ENCODE measurements around the gene NOX1. TPM values are rescaled to one million over a fixed set of nuclear protein-coding genes. Genes with fewer than 3 reads are reported as not detected.
"Not testable (repeated sequence)": the region's sequence is repeated elsewhere in the genome, so short reads cannot be mapped to it uniquely, and the experiment has no call there.

NOX1 gene
- total RNA-seq, 2 donors from 2014 or later = not detected

- H3K27ac ChIP-seq = no peak overlapping the region
- no peaks in the 10 kb centered on the region for H3K27me3 ChIP-seq (replicated peaks; ENCODE audit: insufficient read depth)
- H3K4me3 ChIP-seq = no peak overlapping the region
- no peaks in the 10 kb centered on the region for H3K36me3 ChIP-seq
- H3K9me3 ChIP-seq = no peaks in the 10 kb centered on the region
- TF ChIP-seq CTCF (IDR thresholded peaks at IDR 0.05) = no peak
- H3K4me1 ChIP-seq (ENCODE audit: control insufficient read depth in 1 of 2, low read depth in 2 of 2) = no peaks in the 10 kb centered on the region
- no peak for ATAC-seq (ENCODE audit: insufficient number of reproducible peaks, low FRiP score, low read depth)
- no peak for DNase-seq (ENCODE audit: low spot score)
Measured at GRCh38 chrX:100804780-100805179, 69.4 kb downstream of the NOX1 start.

DNA sequence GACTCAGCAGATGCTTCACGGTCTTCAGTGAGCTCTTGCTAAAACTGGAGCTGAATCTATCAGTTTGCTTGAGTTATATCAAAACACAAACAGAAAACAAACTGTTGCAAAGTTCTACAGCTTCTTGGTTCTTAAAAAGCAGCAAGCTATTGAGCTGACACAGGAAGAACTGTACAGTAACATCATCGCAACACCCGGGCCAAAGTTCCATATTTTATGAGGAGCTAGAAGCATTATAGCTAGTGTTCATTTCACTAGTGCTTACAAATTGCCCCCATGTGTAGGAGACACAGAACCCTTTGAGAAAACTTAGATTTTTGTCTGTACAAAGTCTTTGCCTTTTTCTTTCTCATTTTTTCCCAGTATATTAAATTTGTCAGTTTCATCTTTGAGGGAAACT, 71.3 kb downstream of the NOX1 start:
- DNase-seq (ENCODE audit: low spot score) = no peak
- Histone ChIP-seq H3K9me3 (no peaks in the 10 kb centered on the region), H3K36me3 (no peaks in the 10 kb centered on the region), H3K4me1 (ENCODE audit: control insufficient read depth in 1 of 2, low read depth in 2 of 2) (no peaks in the 10 kb centered on the region), H3K27ac (no peak overlapping the region), H3K27me3 (replicated peaks; ENCODE audit: insufficient read depth) (no peaks in the 10 kb centered on the region), H3K4me3 (no peak overlapping the region)
- no peak for ATAC-seq (ENCODE audit: insufficient number of reproducible peaks, low FRiP score, low read depth)
- no peak for TF ChIP-seq CTCF (IDR thresholded peaks at IDR 0.05)

DNA sequence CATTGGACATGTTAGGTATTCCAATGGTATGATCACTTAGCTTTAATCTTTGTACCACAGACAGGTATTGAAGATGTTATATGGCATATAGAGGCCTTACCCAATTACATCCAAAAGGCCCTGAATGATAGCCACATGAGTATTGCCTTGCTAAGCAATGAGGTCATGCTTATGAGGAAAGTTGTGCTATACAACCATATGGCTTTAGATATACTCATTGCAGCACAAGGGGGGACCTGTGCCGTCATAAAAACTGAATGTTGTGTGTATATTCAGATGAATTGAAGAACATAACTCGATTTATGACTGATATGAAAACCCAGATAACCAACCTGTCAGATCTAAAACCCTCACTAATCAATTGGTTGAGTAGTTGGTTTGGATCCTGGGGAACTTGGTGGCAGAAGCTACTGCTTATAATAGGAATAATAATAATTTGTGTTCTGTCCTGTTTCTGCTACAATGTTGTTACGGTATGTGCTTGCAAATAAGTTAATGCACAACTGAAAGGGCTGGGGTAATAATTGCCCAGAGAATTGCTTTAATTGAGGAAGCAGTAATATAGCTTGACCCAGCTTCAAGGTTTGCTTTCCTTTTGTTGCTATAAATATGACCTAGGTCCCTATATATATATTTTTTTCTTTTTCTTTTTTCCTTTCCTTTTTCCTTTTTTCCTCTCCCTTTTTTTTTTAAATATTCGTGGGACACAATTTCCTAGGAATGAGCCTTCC, 75.5 kb downstream of the NOX1 start:
- H3K27me3 ChIP-seq (replicated peaks; ENCODE audit: insufficient read depth) = no peaks in the 10 kb centered on the region
- no peaks in the 10 kb centered on the region for H3K9me3 ChIP-seq
- no peak overlapping the region for H3K27ac ChIP-seq
- no peak overlapping the region for H3K4me3 ChIP-seq
- TF ChIP-seq CTCF (IDR thresholded peaks at IDR 0.05) = no peak
- no peaks in the 10 kb centered on the region for H3K4me1 ChIP-seq (ENCODE audit: control insufficient read depth in 1 of 2, low read depth in 2 of 2)
- no peaks in the 10 kb centered on the region for H3K36me3 ChIP-seq
- DNase-seq (ENCODE audit: low spot score) = no peak
- no peak for ATAC-seq (ENCODE audit: insufficient number of reproducible peaks, low FRiP score, low read depth)

GRCh38 chrX:100797359-100797758, 76.8 kb downstream of the NOX1 start:
- H3K27me3 ChIP-seq (replicated peaks; ENCODE audit: insufficient read depth) = no peaks in the 10 kb centered on the region
- no peak for DNase-seq (ENCODE audit: low spot score)
- TF ChIP-seq CTCF (IDR thresholded peaks at IDR 0.05) = no peak
- ATAC-seq (ENCODE audit: insufficient number of reproducible peaks, low FRiP score, low read depth) = no peak
- H3K27ac ChIP-seq = no peak overlapping the region
- H3K36me3 ChIP-seq = no peaks in the 10 kb centered on the region
- H3K9me3 ChIP-seq = no peaks in the 10 kb centered on the region
- no peak overlapping the region for H3K4me3 ChIP-seq
- H3K4me1 ChIP-seq (ENCODE audit: control insufficient read depth in 1 of 2, low read depth in 2 of 2) = no peaks in the 10 kb centered on the region

- H3K36me3 ChIP-seq; H3K4me3 ChIP-seq; H3K4me1 ChIP-seq (ENCODE audit: control insufficient read depth in 1 of 2, low read depth in 2 of 2); H3K9me3 ChIP-seq; H3K27ac ChIP-seq; H3K27me3 ChIP-seq (replicated peaks; ENCODE audit: insufficient read depth); ATAC-seq (ENCODE audit: insufficient number of reproducible peaks, low FRiP score, low read depth); DNase-seq (ENCODE audit: low spot score): not testable (repeated sequence)
Measured at GRCh38 chrX:100796371-100796770, 77.8 kb downstream of the NOX1 start.

Other genes starting within 250 kb of the NOX1 start
- gene TSPAN6, start 237.6 kb downstream of the NOX1 start, total RNA-seq = 10 to 100 TPM in 1 of 2 donors, 1 to 10 TPM in 1; 7.2 to 13.0 TPM
- gene SRPX2, start 230.2 kb downstream of the NOX1 start, total RNA-seq = 10 to 100 TPM; 60.7 to 61.2 TPM
- 10 to 100 TPM; 13.1 to 13.5 TPM for gene SYTL4, start 142.2 kb downstream of the NOX1 start, total RNA-seq
- 1 to 10 TPM; 7.2 to 9.2 TPM for gene CSTF2, start 54.0 kb downstream of the NOX1 start, total RNA-seq
- 1 to 10 TPM in 1 of 2 donors, under 1 TPM in 1; 0.14 to 1.6 TPM for gene XKRX, start 54.6 kb upstream of the NOX1 start, total RNA-seq
- not detected for gene ARL13A, start 95.3 kb upstream of the NOX1 start, total RNA-seq
- gene TRMT2B, start 177.8 kb upstream of the NOX1 start, total RNA-seq = 10 to 100 TPM; 16.1 to 20.5 TPM
- 1 to 10 TPM in 1 of 2 donors, under 1 TPM in 1; 0.68 to 7.7 TPM for gene TMEM35A, start 204.5 kb upstream of the NOX1 start, total RNA-seq
- gene CENPI, start 223.8 kb upstream of the NOX1 start, total RNA-seq = 1 to 10 TPM; 2.2 to 2.4 TPM

All from thoracic aorta (tissue), 2 donors.